ENCODE results near the gene EFEMP1.

EFEMP1 gene

DNA sequence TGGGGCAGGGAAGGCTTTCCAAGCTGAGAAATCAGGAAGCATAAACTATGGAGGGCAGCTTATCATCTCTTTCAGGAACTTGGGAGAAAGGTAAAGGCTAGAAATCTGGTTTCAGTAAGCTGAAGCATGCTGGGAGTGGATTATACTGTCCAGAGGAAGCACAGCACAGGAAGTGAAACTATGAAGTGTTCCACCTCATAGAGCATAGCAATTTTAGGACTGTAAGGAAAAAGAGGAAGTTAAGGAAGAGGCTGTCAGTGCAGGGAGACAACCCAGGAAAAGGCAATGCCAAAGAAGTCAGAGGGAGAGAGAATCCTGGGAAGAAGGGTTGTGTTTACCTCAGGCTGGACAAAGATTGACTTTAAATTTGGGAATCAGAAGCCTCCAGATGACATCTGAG, 51.9 kb downstream of the EFEMP1 start:
- no peak overlapping the region for H3K4me3 ChIP-seq (ENCODE audit: low read depth, low read length)

DNA sequence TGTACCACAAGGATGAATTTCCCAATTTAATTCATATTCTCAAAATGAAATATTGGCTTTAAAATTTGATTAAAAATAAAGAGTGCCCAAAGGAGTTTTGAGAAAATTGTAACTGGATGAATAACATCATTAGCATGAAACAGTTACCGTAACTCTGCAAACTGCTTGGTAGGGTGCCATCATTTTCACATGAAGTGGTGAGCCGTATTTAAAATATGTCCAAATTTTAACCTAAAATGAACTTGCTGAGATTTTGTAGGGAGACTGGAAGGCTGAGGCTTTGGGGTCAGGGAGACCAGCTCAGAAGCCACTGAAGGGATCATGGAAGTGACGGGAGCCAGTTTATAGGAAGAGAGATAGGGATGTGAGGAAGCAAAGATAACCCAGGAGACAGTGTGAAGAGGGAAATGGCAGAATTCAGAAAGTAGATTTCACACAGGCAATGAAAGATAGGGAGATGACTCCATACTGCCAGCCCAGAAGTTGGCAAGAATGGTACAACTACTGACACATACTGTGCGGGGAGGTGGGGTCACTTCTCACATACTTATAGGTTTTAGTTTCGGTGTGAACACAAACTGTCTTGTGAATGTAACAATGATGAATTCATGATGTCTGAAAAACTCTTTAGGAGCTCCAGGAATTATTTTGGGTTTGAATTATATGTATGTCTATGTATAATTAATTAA, 53.8 kb downstream of the EFEMP1 start:
- H3K4me3 ChIP-seq (ENCODE audit: low read depth, low read length): no peak overlapping the region

GRCh38 chr2:55865096-55865835, 58.3 kb downstream of the EFEMP1 start:
- H3K4me3 ChIP-seq (ENCODE audit: low read depth, low read length): no peak overlapping the region

- no peak overlapping the region for H3K4me3 ChIP-seq (ENCODE audit: low read depth, low read length)
Measured at GRCh38 chr2:55864351-55865084, 59.1 kb downstream of the EFEMP1 start.

DNA sequence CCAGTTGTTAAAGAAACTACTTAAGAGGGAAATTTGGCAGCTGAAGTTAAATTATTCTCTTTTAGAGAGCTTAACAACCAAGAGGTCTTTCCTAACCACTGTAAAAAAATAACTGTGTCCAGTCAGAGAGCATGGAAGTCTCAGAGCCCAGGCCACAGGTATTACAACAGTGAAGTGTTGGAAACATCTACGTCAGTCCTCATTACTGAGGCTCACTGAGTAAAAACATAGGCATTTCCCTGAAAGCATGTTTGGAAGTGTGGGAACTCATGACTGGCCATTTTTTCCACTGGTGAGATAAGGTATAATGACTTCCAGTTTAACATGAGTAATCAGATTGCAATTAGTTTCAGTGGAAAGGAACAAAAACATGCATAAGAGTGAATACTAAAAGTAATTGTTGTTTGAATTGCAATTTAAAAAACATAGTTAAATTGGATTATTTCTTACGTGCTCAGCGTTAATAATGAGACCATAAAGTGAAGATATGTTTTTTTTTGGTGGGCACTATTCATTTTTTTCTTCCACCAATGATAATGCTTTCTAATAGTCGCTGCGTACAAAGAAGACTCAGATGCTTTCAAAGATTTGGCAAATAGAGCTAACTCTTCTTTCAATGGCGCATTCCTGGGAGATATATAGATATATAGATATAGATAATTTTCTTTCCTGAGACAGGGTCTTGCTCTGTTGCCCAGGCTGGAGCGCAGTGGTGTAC, 60.8 kb downstream of the EFEMP1 start:
- no peak overlapping the region for H3K4me3 ChIP-seq (ENCODE audit: low read depth, low read length)

GRCh38 chr2:55862246-55862645, 61.3 kb downstream of the EFEMP1 start:
- no peak overlapping the region for H3K4me3 ChIP-seq (ENCODE audit: low read depth, low read length)

DNA sequence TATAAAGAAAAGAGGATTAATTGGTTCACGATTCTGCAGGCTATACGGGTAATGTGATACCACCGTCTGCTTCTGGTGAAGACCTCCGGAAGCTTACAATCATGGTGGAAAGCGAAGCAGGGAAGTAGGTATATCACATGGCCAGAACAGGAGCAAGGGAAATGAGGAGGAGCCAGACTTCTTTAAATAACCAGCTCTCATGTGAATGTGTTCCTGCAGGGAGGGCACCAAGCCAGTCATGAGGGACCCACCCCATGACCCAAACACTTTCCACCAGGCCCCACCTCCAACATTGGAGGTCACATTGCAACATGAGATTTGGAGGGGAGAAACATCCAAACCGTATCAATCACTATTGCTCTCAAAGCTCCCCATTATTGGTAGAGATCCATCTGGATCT, 61.8 kb downstream of the EFEMP1 start:
- no peak overlapping the region for H3K4me3 ChIP-seq (ENCODE audit: low read depth, low read length)

DNA sequence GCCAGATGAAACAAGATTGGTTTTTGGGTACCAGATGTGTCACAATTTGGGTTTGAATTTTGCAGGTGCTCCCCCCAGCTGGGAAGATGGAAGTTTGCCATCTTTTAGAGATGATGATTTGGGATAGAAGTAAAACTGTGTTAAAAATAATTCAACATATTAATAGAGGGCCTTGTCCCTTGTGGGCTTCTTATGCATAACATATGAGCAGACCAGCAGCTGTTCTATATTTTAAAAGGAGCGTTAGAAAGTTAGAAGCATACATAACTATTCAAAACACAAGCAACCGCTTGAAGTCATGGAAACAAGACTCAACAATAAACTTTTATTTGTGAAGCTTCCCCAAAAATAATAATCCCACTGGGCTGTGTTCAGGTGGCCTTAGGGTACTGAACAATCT, 62.8 kb downstream of the EFEMP1 start:
- H3K4me3 ChIP-seq (ENCODE audit: low read depth, low read length): no peak overlapping the region

GRCh38 chr2:55859875-55860274, 63.7 kb downstream of the EFEMP1 start:
- no peak overlapping the region for H3K4me3 ChIP-seq (ENCODE audit: low read depth, low read length)

- H3K4me3 ChIP-seq (ENCODE audit: low read depth, low read length): no peak overlapping the region
Measured at GRCh38 chr2:55857766-55858165, 65.8 kb downstream of the EFEMP1 start.

DNA sequence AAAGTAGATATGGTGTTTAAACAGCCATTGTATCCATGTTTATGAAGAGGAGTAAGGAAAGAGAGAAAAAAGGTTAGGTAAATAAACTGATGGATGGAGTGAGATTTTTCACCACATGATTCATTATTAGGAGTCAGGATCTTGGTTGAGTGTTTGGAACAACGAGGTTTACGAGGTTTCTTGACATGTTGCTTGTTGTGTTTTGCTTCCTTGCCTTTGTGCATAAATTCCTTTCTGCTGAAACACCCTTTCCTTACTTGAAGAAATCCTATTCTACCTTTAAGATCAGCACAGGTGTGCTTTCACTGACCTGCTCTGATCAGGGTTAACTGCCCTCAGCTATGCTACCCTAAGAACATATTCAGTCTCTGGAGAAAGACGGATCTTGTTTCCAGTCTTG, 66.6 kb downstream of the EFEMP1 start:
- no peak overlapping the region for H3K4me3 ChIP-seq (ENCODE audit: low read depth, low read length)

GRCh38 chr2:55848096-55848495, 75.5 kb downstream of the EFEMP1 start:
- H3K4me3 ChIP-seq (ENCODE audit: low read depth, low read length): no peak overlapping the region

- no peak overlapping the region for H3K4me3 ChIP-seq (ENCODE audit: low read depth, low read length)
Measured at GRCh38 chr2:55846426-55846825, 77.2 kb downstream of the EFEMP1 start.

GRCh38 chr2:55844986-55845385, 78.6 kb downstream of the EFEMP1 start:
- H3K4me3 ChIP-seq (ENCODE audit: low read depth, low read length): no peak overlapping the region

DNA sequence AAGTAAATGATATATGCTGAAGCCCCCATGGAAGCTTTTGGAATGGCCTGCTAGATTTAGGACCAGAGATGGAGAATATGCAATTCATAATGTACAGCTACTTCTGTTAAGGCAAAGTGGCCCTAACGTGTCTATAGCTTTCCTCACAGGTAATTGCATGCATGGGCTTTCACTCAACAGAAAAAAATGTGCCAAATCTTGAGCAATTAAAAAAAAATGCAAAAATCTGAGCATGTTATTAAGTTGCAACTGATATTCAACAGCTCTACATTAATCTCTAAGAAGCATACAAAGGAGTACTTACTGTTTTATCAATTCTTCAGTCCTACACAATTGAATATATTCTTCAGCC, 79.6 kb downstream of the EFEMP1 start:
- no peak overlapping the region for H3K4me3 ChIP-seq (ENCODE audit: low read depth, low read length)

GRCh38 chr2:55843096-55843993, 80.2 kb downstream of the EFEMP1 start:
- H3K4me3 ChIP-seq (ENCODE audit: low read depth, low read length): no peak overlapping the region

DNA sequence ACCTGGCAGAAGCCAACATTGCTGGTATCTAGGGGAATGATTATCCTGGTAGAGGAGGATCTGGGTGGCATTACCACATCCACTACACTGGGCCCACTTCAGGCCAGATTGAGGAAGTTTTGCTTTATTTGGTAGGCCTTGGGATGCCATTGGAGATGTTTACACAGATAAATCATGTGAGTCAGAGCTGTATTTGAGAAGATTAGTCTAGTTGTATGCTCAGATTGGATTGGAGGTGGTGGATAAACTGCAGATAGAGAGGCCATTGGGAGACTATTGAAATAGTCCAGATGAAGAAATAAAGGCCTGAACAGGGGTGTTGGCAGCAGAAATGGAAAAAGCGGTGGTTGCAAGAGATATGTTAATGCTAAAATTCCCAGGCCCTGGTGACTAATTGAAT, 81.5 kb downstream of the EFEMP1 start:
- no peak overlapping the region for H3K4me3 ChIP-seq (ENCODE audit: low read depth, low read length)

DNA sequence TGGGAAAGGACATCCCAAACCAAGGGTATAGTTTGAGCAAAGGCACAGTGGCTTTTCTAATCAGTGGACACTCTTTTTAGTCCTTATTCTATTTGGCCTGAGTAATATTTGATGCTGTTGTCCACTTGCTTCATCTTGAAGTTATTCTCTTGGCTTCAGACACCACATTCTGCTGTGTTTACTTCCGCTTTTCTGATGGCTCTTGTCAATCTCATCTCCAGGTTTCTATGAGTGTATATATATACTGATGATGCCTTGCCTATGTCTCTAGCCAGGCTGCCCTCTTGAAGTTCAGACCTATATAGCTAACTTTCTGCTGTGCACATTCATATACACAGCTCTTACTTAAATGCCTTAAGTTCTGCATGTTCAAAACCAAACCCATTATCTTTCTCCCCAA, 83.1 kb downstream of the EFEMP1 start:
- H3K4me3 ChIP-seq (ENCODE audit: low read depth, low read length): no peak overlapping the region

- H3K4me3 ChIP-seq (ENCODE audit: low read depth, low read length): no peak overlapping the region
Measured at GRCh38 chr2:55839182-55839819, 84.3 kb downstream of the EFEMP1 start.

DNA sequence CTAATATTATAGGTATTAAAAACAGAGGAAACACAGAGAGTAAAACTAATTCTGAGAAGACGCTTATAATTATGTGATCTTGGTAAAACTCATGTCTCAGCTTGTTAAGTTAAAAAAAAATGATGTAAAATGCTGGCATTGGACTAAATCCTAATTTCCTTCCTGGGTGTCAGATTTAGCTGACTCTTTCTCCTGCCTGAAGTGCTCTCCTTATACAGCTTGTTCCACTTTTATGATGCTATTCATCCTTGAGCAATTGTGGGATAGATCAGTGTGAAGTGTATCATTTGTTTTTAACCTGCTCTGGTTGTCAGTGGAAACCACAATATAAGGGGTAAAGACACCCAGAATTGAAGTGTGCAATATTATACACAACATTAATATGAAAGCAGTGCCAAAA, 84.9 kb downstream of the EFEMP1 start:
- H3K4me3 ChIP-seq (ENCODE audit: low read depth, low read length): no peak overlapping the region

Data from iPS-11a (cell line).